Endothelial cell of umbilical vein (primary cell): ENCODE results near the gene PARP8. TPM values are rescaled to one million over a fixed set of nuclear protein-coding genes. Genes with fewer than 3 reads are reported as not detected.

Source experiments
- BruUV-seq: library from RNA; stranded (reverse); fragments of 400-500 nt; replicated peaks from 2 replicates; lab custom pipeline; 2021; lab: Mats Ljungman, UMichigan
- CTCF ChIA-PET: fragments of 300-600, 350-600 bp; sonication (Branson Sonifier 250); formaldehyde crosslinking; loops from one replicate; lab custom pipeline; 2021; ENCODE audit warnings: antibody characterized with exemption, inconsistent platforms; lab: Charles Lee
- POLR2A ChIA-PET: fragments of 300-600, 350-600 bp; sonication (Branson Sonifier 250); formaldehyde crosslinking; loops from one replicate; lab custom pipeline; 2021; ENCODE audit warnings: antibody characterized with exemption, inconsistent platforms; lab: Charles Lee
- DNase-seq: peaks from one replicate; pipeline ENCODE4 v3.0.0-alpha.2; 2011; ENCODE audit warnings: low read depth, low spot score
- FAIRE-seq: peaks from 2 replicates; lab custom pipeline; 2011; peaks lifted over from hg19 to GRCh38; lab: Jason Lieb, UNC
- H2AFZ ChIP-seq: 2 replicates; pipeline ENCODE4 v1.6.0; 2012; ENCODE audit warnings: low read depth, low read length, control low read depth, inconsistent platforms
- H3K27ac ChIP-seq: 2 replicates; pipeline ENCODE4 v1.5.1; 2011; ENCODE audit warnings: low read depth, mild to moderate bottlenecking, control low read depth, low read length, moderate library complexity; ENCODE audit not compliant: insufficient read depth
- H3K27me3 ChIP-seq, 2 experiments: 2 replicates each; pipeline versions ENCODE4 v1.6.0 to v1.6.1; 2011; ENCODE audit warnings: low read length in 2 of 2, mixed read lengths in 1 of 2; ENCODE audit not compliant: control insufficient read depth in 2 of 2, insufficient read depth in 2 of 2
- H3K36me3 ChIP-seq, 2 experiments: 2 replicates in 1 of 2; 3 replicates in 1 of 2; pipeline ENCODE4 v1.5.1; 2011; ENCODE audit warnings: low read length in 2 of 2, mild to moderate bottlenecking in 1 of 2, moderate library complexity in 1 of 2; ENCODE audit not compliant: control insufficient read depth in 2 of 2, insufficient read depth in 2 of 2; ENCODE audit errors: extremely low read depth in 1 of 2
- H3K4me1 ChIP-seq: 3 replicates; pipeline ENCODE4 v1.5.1; 2011; ENCODE audit warnings: mild to moderate bottlenecking, low read length; ENCODE audit not compliant: control insufficient read depth, insufficient read depth; ENCODE audit errors: extremely low read depth
- H3K4me2 ChIP-seq: 2 replicates; pipeline ENCODE4 v1.6.1; 2011; ENCODE audit warnings: low read length, control low read depth, mixed read lengths; ENCODE audit not compliant: insufficient read depth
- H3K4me3 ChIP-seq, 3 experiments: fragments of 200-600 bp in 1 of 3; sonication (generic), shearing (Covaris generic) in 1 of 3; replicated peaks in 1 of 3; 2 replicates each; pipeline ENCODE4 v1.5.1; 2011 to 2016; ENCODE audit warnings: control low read depth in 3 of 3, low read length in 3 of 3, mild to moderate bottlenecking in 2 of 3, inconsistent platforms in 1 of 3, low read depth in 1 of 3, moderate library complexity in 1 of 3; ENCODE audit not compliant: insufficient read depth in 1 of 3
- H3K79me2 ChIP-seq: 2 replicates; pipeline ENCODE4 v1.6.0; 2012; ENCODE audit warnings: low read length, inconsistent platforms; ENCODE audit not compliant: control insufficient read depth, insufficient read depth
- H3K9ac ChIP-seq: replicated peaks from 2 replicates; pipeline ENCODE3; 2011; ENCODE audit warnings: low read length, control low read depth; ENCODE audit not compliant: insufficient read depth; ENCODE audit errors: extremely low read depth
- H3K9me1 ChIP-seq: replicated peaks from 3 replicates; pipeline ENCODE4 v1.6.0; 2011; ENCODE audit warnings: mild to moderate bottlenecking, low read length; ENCODE audit not compliant: control insufficient read depth, insufficient read depth; ENCODE audit errors: extremely low read depth
- H3K9me3 ChIP-seq: replicated peaks from 2 replicates; pipeline ENCODE4 v1.5.1; 2012; ENCODE audit warnings: low read length, inconsistent platforms; ENCODE audit not compliant: control insufficient read depth, insufficient read depth
- H4K20me1 ChIP-seq: replicated peaks from 2 replicates; pipeline ENCODE3; 2011; ENCODE audit warnings: mild to moderate bottlenecking, low read length; ENCODE audit not compliant: control insufficient read depth, insufficient read depth; ENCODE audit errors: extremely low read depth
- EZH2 ChIP-seq: IDR thresholded peaks from 2 replicates; pipeline ENCODE4 v1.6.1; 2012; ENCODE audit warnings: borderline replicate concordance, low read depth, mild to moderate bottlenecking, moderate library complexity, low read length, inconsistent platforms; ENCODE audit not compliant: severe bottlenecking
- FOS ChIP-seq: IDR thresholded peaks from 2 replicates; pipeline ENCODE4 v1.6.1; 2011; ENCODE audit warnings: mild to moderate bottlenecking, low read length, moderate library complexity, borderline replicate concordance; ENCODE audit not compliant: insufficient read depth
- GATA2 ChIP-seq: IDR thresholded peaks from 2 replicates; pipeline ENCODE4 v1.7.0; 2011; ENCODE audit warnings: low read depth, mild to moderate bottlenecking, moderate library complexity, mixed read lengths, low read length; ENCODE audit not compliant: insufficient read length, insufficient read depth
- JUN ChIP-seq: IDR thresholded peaks from 2 replicates; pipeline ENCODE4 v1.6.1; 2011; ENCODE audit warnings: borderline replicate concordance, low read depth; ENCODE audit not compliant: insufficient read length, insufficient read depth
- MAX ChIP-seq: IDR thresholded peaks from 2 replicates; pipeline ENCODE4 v1.6.1; 2011; ENCODE audit not compliant: insufficient read depth, insufficient read length
- MYC ChIP-seq: IDR thresholded peaks from one replicate; pipeline ENCODE4 v1.6.1; 2011; ENCODE audit warnings: mild to moderate bottlenecking, low read depth, low read length
- POLR2A ChIP-seq: IDR thresholded peaks from 2 replicates; pipeline ENCODE4 v1.6.1; 2012; ENCODE audit warnings: low read depth, mild to moderate bottlenecking, control low read depth, low read length
- POLR2AphosphoS5 ChIP-seq: IDR thresholded peaks from 2 replicates; pipeline ENCODE4 v1.6.1; 2012; ENCODE audit warnings: low read depth, mild to moderate bottlenecking, control low read depth, low read length, moderate library complexity; ENCODE audit not compliant: insufficient read depth
- dilution Hi-C: fragments of 300-500 bp; cut with MboI; formaldehyde crosslinking; loops from one replicate; pipeline ENCODE4 v1.15.0; 2019; ENCODE audit warnings: low sequenced_read_pairs; ENCODE audit not compliant: extremely low pct_ligation_motif_present
- intact Hi-C: fragments of 100-400 bp; cut with micrococcal nuclease; formaldehyde crosslinking; loops from one replicate; pipeline ENCODE4 v1.10.0; 2022
- polyA plus RNA-seq, 4 experiments: library from polyadenylated mRNA; depleted of rRNA in 3 of 4; stranded (reverse) in 3 of 4; unstranded in 1 of 4; fragments of >200 nt; gene quantifications; 2 replicates each; pipeline versions ENCODE4 v1.2.1 to v1.2.3, GENCODE V29; 2011 to 2012; ENCODE audit warnings: missing spikeins in 1 of 4
- total RNA-seq: library from RNA; stranded (reverse); gene quantifications from 2 replicates; pipeline ENCODE4 v1.2.3, GENCODE V29; 2021
- TF ChIP-seq, protein P1 (sequence below), 2 donors: IDR thresholded peaks; 1 replicate in 1 of 2; 2 replicates in 1 of 2; pipeline ENCODE4 v1.5.1; 2011; ENCODE audit warnings: low read length in 2 of 2, mild to moderate bottlenecking in 2 of 2, moderate library complexity in 2 of 2, control low read depth in 1 of 2, inconsistent platforms in 1 of 2, low read depth in 1 of 2; ENCODE audit not compliant: insufficient read depth in 1 of 2; ENCODE audit errors: extremely low read depth in 1 of 2

PARP8 gene
- total and polyA plus RNA-seq, 2 donors (not counting 3 experiments of a cell fraction or from before 2014, with no cell fraction given), result 0.03 to 0.60 TPM

DNA sequence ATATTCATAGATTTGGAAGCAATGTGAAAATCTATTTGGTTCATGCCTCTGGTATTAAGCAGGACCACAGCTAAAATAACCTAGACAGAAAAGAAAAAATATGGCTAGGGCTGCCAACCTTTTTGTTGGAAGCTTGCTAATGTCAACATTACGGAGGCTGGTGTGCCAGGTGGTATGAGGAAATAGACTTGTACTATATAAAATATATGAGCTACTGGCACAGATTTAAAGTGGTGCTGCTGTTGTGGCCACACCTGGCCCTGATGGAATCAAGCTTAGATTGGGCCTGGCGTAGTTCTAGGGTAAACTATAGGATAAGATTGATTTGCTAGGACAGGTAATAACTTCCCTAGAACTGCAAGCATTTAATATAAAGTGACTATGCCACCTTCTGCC is 10.6 kb upstream of the PARP8 start:
- dilution Hi-C loops, result no loop called here
- H3K9me3 ChIP-seq, result no peaks in the 10 kb centered on the region
- no peaks in the 10 kb centered on the region for H4K20me1 ChIP-seq
- BruUV-seq, result no TSS peak
- no peak overlapping the region for H3K4me3 ChIP-seq
- H3K9ac ChIP-seq, result no peak overlapping the region
- H3K4me2 ChIP-seq, result no peak overlapping the region
- H3K27me3 ChIP-seq, result no peaks in the 10 kb centered on the region
- FAIRE-seq, result no peak
- no peaks in the 10 kb centered on the region for H3K36me3 ChIP-seq
- intact Hi-C loops, result no loop called here
- ChIA-PET CTCF (no interaction called here), POLR2A (no interaction called here)
- H2AFZ ChIP-seq, result no peak overlapping the region
- H3K27ac ChIP-seq, result no peak overlapping the region
- no peaks in the 10 kb centered on the region for H3K4me1 ChIP-seq
- TF ChIP-seq FOS, result no peak
- no peak for TF ChIP-seq GATA2
- no peak for TF ChIP-seq MYC
- no peak for TF ChIP-seq EZH2
- TF ChIP-seq JUN, result no peak
- TF ChIP-seq POLR2A, result no peak
- TF ChIP-seq, protein P1, sequence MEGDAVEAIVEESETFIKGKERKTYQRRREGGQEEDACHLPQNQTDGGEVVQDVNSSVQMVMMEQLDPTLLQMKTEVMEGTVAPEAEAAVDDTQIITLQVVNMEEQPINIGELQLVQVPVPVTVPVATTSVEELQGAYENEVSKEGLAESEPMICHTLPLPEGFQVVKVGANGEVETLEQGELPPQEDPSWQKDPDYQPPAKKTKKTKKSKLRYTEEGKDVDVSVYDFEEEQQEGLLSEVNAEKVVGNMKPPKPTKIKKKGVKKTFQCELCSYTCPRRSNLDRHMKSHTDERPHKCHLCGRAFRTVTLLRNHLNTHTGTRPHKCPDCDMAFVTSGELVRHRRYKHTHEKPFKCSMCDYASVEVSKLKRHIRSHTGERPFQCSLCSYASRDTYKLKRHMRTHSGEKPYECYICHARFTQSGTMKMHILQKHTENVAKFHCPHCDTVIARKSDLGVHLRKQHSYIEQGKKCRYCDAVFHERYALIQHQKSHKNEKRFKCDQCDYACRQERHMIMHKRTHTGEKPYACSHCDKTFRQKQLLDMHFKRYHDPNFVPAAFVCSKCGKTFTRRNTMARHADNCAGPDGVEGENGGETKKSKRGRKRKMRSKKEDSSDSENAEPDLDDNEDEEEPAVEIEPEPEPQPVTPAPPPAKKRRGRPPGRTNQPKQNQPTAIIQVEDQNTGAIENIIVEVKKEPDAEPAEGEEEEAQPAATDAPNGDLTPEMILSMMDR (IDR thresholded peaks at IDR 0.05; ENCODE audit: extremely low read depth in 1 of 2, insufficient read depth in 1 of 2, low read depth in 1 of 2, low read length in 2 of 2), result no peak
- no peak for TF ChIP-seq MAX
- no peak for TF ChIP-seq POLR2AphosphoS5
- no peaks in the 10 kb centered on the region for H3K79me2 ChIP-seq
- DNase-seq, result no peak
- H3K9me1 ChIP-seq, result no peaks in the 10 kb centered on the region
